Cardiac muscle cell (in vitro differentiated cells and primary cell): ENCODE results near the gene FHOD3. TPM values are rescaled to one million over a fixed set of nuclear protein-coding genes. Genes with fewer than 3 reads are reported as not detected.

Source experiments
- DNase-seq, 2 donors: peaks; one replicate each; pipeline versions ENCODE4 v3.0.0 to v3.0.0-alpha.2; 2010 to 2017; ENCODE audit warnings: low read depth in 1 of 2, low spot score in 1 of 2
- H3K27ac ChIP-seq: fragments of 200-600 bp; sonication (generic); 2 replicates; pipeline ENCODE4 v1.5.1; 2016
- H3K27me3 ChIP-seq: fragments of 200-600 bp; sonication (generic); 2 replicates; pipeline ENCODE4 v1.6.0; 2016; ENCODE audit warnings: control low read depth
- H3K36me3 ChIP-seq: fragments of 200-600 bp; sonication (generic); 2 replicates; pipeline ENCODE4 v1.5.1; 2016; ENCODE audit warnings: control low read depth
- H3K4me1 ChIP-seq: fragments of 200-600 bp; sonication (generic); 2 replicates; pipeline ENCODE4 v1.8.1; 2017; ENCODE audit warnings: low read depth, mild to moderate bottlenecking, mixed run types
- H3K4me3 ChIP-seq: fragments of 200-600 bp; sonication (generic); 2 replicates; pipeline ENCODE4 v1.5.1; 2016; ENCODE audit warnings: mild to moderate bottlenecking
- H3K9me3 ChIP-seq: fragments of 200-600 bp; sonication (generic); 2 replicates; pipeline ENCODE4 v1.5.1; 2017; ENCODE audit warnings: low read depth, mild to moderate bottlenecking, control low read depth
- polyA plus RNA-seq: library from polyadenylated mRNA; unstranded; fragments of >200 nt; fragmentation: Nextera tagmentation; extraction: Ambion mirVana; gene quantifications from 2 replicates; pipeline ENCODE4 v1.2.1, GENCODE V29; 2016
- total RNA-seq: library from RNA; depleted of rRNA; stranded (reverse); fragments of >200 nt; gene quantifications from 2 replicates; pipeline ENCODE4 v1.2.3, GENCODE V29; 2016
- TF ChIP-seq, protein P1 (sequence below): IDR thresholded peaks from 2 replicates; pipeline ENCODE4 v1.5.1; 2012; ENCODE audit warnings: low read depth, mild to moderate bottlenecking, low read length

The FHOD3 gene
- total and polyA plus RNA-seq, 2 experiments from 2014 or later, result 127 to 347 TPM

DNA sequence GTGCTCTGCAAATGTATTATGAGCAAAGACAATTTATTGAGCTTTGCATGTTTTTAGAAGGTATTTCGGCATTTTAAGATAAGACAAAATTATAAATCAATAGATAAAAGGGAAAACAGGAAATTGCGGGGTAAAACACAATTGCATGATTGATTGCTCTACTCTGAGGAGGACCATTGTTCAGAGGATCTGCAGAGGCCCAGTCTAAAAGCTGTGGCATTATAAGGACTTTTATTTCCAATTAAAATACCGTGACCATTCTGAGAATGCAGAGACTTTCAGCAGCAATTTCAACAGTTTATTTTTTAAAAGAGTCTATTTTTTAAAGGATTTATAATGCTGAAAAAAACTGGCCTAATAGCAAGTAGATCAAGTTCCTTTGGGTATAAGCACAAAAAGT lies 469.3 kb downstream of the FHOD3 start:
- TF ChIP-seq, protein P1, sequence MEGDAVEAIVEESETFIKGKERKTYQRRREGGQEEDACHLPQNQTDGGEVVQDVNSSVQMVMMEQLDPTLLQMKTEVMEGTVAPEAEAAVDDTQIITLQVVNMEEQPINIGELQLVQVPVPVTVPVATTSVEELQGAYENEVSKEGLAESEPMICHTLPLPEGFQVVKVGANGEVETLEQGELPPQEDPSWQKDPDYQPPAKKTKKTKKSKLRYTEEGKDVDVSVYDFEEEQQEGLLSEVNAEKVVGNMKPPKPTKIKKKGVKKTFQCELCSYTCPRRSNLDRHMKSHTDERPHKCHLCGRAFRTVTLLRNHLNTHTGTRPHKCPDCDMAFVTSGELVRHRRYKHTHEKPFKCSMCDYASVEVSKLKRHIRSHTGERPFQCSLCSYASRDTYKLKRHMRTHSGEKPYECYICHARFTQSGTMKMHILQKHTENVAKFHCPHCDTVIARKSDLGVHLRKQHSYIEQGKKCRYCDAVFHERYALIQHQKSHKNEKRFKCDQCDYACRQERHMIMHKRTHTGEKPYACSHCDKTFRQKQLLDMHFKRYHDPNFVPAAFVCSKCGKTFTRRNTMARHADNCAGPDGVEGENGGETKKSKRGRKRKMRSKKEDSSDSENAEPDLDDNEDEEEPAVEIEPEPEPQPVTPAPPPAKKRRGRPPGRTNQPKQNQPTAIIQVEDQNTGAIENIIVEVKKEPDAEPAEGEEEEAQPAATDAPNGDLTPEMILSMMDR, result no peak
- no peak for DNase-seq
- Histone ChIP-seq H3K27ac (no peak overlapping the region), H3K4me1 (no peaks in the 10 kb centered on the region), H3K27me3 (no peaks in the 10 kb centered on the region), H3K9me3 (no peaks in the 10 kb centered on the region), H3K36me3 (peaks cover 54% of the 10 kb centered on the region), H3K4me3 (no peak overlapping the region)

DNA sequence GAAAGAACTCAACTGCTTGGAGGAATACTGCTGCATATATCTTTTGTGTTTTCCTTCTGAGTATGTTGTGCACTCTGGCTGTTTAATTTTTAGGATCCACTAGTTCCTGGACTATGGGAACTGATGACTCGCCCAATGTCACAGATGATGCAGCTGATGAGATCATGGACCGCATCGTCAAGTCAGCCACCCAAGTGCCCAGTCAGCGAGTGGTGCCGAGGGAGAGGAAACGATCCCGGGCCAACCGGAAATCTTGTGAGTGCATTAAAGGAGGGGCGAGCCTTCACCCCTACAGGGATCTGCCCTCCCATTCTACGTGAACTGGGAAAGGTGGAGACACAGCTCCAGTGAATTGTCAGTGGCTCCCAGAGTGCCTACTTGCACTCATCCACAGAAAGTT lies 471.7 kb downstream of the FHOD3 start:
- no peak for DNase-seq
- TF ChIP-seq, protein P1, result no peak
- Histone ChIP-seq H3K27me3 (no peaks in the 10 kb centered on the region), H3K36me3 (peaks cover 50% of the 10 kb centered on the region), H3K4me1 (no peaks in the 10 kb centered on the region), H3K4me3 (no peak overlapping the region), H3K9me3 (no peaks in the 10 kb centered on the region), H3K27ac (no peak overlapping the region)

DNA sequence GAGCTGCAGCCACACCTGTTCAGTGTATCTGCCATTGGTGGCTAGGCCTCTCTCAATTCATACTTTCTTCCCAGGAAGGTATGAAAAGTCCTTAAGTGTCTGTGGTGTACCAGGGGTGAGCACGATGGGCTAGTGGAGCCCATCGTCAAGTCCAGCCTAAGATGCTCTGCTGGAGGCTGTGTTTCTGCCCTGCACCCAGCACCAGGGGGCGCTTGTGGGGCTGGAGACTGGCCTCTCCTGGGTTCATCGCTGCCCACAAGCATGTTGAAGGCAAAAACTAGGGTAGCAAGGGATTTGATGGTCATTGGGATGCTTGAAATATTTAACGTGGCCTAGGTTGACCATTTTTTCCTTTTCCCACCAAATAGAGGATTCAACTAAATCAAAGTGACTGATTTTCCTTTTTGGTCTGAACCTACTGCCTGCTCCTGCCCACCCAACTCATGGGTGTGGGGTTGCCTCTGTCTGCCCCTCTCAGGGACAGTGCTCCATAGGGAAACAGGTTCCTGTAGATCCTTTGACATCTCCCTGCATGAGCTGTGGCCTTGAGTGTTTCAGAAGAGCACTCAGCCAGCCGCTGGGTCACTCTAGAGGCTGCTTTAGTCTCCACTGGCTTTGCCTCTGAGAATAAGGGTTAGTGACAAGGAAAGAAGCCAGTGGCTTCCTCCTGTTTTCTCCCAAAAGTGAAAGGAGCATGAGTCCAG lies 472.2 kb downstream of the FHOD3 start:
- TF ChIP-seq, protein P1, result peak; percentile 47
- DNase-seq, result peak; percentile 25 to 40

DNA sequence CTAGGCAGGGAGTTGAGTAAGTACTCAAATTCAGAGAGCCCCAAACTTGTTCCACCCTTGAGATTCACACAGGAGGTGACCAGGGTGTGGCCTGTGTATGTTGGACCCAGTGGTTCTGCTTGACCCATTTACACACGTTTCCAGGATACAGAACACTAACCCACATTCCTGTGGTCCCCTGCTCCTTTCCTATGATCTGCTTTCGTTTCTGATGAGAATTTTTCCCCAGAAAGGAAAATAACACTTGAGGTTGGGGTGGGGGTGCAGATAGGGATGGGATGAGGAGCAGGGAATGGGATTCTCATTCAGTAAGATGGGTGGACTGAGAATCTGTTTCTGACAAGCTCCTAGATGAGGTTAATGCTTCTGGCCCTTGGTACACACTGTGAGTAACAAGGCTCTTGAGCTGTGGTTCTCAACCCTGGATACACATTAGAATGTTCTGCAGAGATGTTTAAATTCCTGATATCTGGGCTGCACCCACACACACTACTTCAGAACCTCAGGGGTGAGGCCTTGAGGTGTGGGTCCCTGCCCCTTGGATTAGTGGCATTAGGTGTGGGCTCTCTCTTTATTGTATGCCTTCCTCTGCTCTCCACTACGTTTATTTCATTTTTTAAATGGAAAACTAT lies 472.9 kb downstream of the FHOD3 start:
- Histone ChIP-seq H3K36me3 (peaks cover 48% of the 10 kb centered on the region), H3K9me3 (no peaks in the 10 kb centered on the region), H3K27ac (no peak overlapping the region), H3K4me3 (no peak overlapping the region), H3K27me3 (no peaks in the 10 kb centered on the region), H3K4me1 (no peaks in the 10 kb centered on the region)
- TF ChIP-seq, protein P1, result no peak
- DNase-seq, result no peak

More for the DNA sequence above, 472.2 kb downstream of the FHOD3 start:
- Histone ChIP-seq H3K9me3 (no peaks in the 10 kb centered on the region), H3K4me3 (no peak overlapping the region), H3K27me3 (no peaks in the 10 kb centered on the region), H3K4me1 (no peaks in the 10 kb centered on the region), H3K27ac (no peak overlapping the region), H3K36me3 (peaks cover 51% of the 10 kb centered on the region)

DNA sequence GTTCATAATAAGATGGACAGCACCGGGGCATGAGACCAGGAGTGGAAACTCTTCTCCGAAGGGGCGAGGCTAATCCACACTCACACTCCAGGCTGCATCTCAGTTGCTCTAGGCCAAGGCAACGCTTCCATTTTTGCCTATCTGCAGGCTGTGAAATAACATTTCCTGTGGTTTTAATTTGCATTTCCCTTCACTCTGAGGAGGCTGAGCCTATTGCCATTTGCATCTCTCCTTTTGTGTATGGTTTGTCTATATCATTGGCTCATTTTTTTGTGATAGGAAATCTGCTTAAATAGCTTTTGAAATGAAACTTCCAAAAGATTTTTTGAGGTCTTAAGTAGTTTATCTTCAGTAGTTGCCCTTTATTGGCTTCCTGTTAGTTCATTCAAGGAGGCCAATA lies 473.7 kb downstream of the FHOD3 start:
- Histone ChIP-seq H3K9me3 (no peaks in the 10 kb centered on the region), H3K27ac (no peak overlapping the region), H3K27me3 (no peaks in the 10 kb centered on the region), H3K4me1 (no peaks in the 10 kb centered on the region), H3K4me3 (no peak overlapping the region), H3K36me3 (peaks cover 47% of the 10 kb centered on the region)
- TF ChIP-seq, protein P1, result no peak
- no peak for DNase-seq
